SU-DHL-6 (cell line): ENCODE results near the gene MFAP3L.

Source experiments
- H2AFZ ChIP-seq: fragments of 200-600 bp; sonication (generic); 2 replicates; pipeline ENCODE4 v1.6.1; 2014; ENCODE audit warnings: low read depth, mild to moderate bottlenecking, moderate library complexity, mixed read lengths, antibody characterized with exemption, low read length; ENCODE audit not compliant: severe bottlenecking
- H3F3A ChIP-seq: fragments of 200-600 bp; shearing (Covaris generic); 2 replicates; pipeline ENCODE4 v1.6.0; 2016; ENCODE audit warnings: antibody characterized with exemption, mild to moderate bottlenecking; ENCODE audit not compliant: insufficient read depth
- H3K27ac ChIP-seq: fragments of 200-600 bp; sonication (generic); 2 replicates; pipeline ENCODE4 v1.5.1; 2016; ENCODE audit warnings: low read depth, mild to moderate bottlenecking, low read length, moderate library complexity, mixed read lengths
- H3K27me3 ChIP-seq: fragments of 200-600 bp; sonication (generic), shearing (Covaris generic); 2 replicates; pipeline ENCODE4 v1.6.0; 2014; ENCODE audit warnings: mild to moderate bottlenecking, low read length
- H3K36me3 ChIP-seq: fragments of 200-600 bp; sonication (generic); 2 replicates; pipeline ENCODE4 v1.6.1; 2014; ENCODE audit warnings: mild to moderate bottlenecking, low read length, mixed read lengths
- H3K4me2 ChIP-seq: fragments of 300-600, 200-600 bp; shearing (Covaris generic), sonication (generic); 2 replicates; pipeline ENCODE4 v1.6.0; 2014; ENCODE audit warnings: low read length, low read depth, mild to moderate bottlenecking; ENCODE audit not compliant: poor library complexity, severe bottlenecking
- H3K4me3 ChIP-seq: fragments of 200-600 bp; sonication (generic); 2 replicates; pipeline ENCODE4 v1.5.1; 2014; ENCODE audit warnings: antibody characterized with exemption, low read length, mild to moderate bottlenecking, mixed read lengths; ENCODE audit not compliant: insufficient read depth, poor library complexity, severe bottlenecking
- H3K79me2 ChIP-seq: fragments of 200-600 bp; sonication (generic); 2 replicates; pipeline ENCODE4 v1.6.1; 2014; ENCODE audit warnings: mild to moderate bottlenecking, low read length, moderate library complexity; ENCODE audit not compliant: insufficient read depth
- H3K9ac ChIP-seq: fragments of 200-600 bp; sonication (generic); 2 replicates; pipeline ENCODE4 v1.7.0; 2014; ENCODE audit warnings: mild to moderate bottlenecking, low read length
- H3K9me2 ChIP-seq: fragments of 200-600 bp; sonication (generic); replicated peaks from 2 replicates; pipeline ENCODE4 v1.6.1; 2014; ENCODE audit warnings: low read length; ENCODE audit not compliant: insufficient read depth
- H3K9me3 ChIP-seq: fragments of 200-600 bp; sonication (generic); 2 replicates; pipeline ENCODE4 v1.6.1; 2014; ENCODE audit warnings: low read length, mixed read lengths; ENCODE audit not compliant: insufficient read depth
- H4K20me1 ChIP-seq: fragments of 200-600 bp; sonication (generic); 2 replicates; pipeline ENCODE4 v1.6.1; 2014; ENCODE audit warnings: low read depth, mild to moderate bottlenecking, antibody characterized with exemption, low read length, moderate library complexity, mixed read lengths
- CTCF ChIP-seq: fragments of 200-600 bp; sonication (generic); IDR thresholded peaks from one replicate; pipeline ENCODE4 v1.5.1; 2017; ENCODE audit warnings: antibody characterized with exemption, mild to moderate bottlenecking, low read length, moderate library complexity; ENCODE audit not compliant: insufficient read depth, poor library complexity, severe bottlenecking
- EZH2phosphoT487 ChIP-seq: fragments of 200-600 bp; sonication (generic), shearing (Covaris generic); conservative IDR thresholded peaks from 2 replicates; pipeline ENCODE4 v1.6.1; 2018; ENCODE audit warnings: mild to moderate bottlenecking, antibody characterized with exemption, low read length, moderate library complexity, mixed read lengths

MFAP3L gene

GRCh38 chr4:169955521-169955920 is 70.7 kb downstream of the MFAP3L start:
- H3K27me3 ChIP-seq, result no peaks in the 10 kb centered on the region
- H3K4me3 ChIP-seq, result no peak overlapping the region
- no peaks in the 10 kb centered on the region for H3K79me2 ChIP-seq
- no peak overlapping the region for H3K4me2 ChIP-seq
- H3K9ac ChIP-seq, result no peak overlapping the region
- H4K20me1 ChIP-seq, result no peaks in the 10 kb centered on the region
- TF ChIP-seq CTCF, result no peak
- TF ChIP-seq EZH2phosphoT487, result no peak
- H3K36me3 ChIP-seq, result no peaks in the 10 kb centered on the region
- H3K9me2 ChIP-seq, result no peaks in the 10 kb centered on the region
- no peak overlapping the region for H3K27ac ChIP-seq
- H2AFZ ChIP-seq, result no peak overlapping the region
- H3K9me3 ChIP-seq, result no peaks in the 10 kb centered on the region
- H3F3A ChIP-seq, result no peaks in the 10 kb centered on the region

GRCh38 chr4:169952236-169953002 is 73.8 kb downstream of the MFAP3L start:
- H3K79me2 ChIP-seq, result no peaks in the 10 kb centered on the region
- H3K36me3 ChIP-seq, result no peaks in the 10 kb centered on the region
- no peak overlapping the region for H3K4me3 ChIP-seq
- no peaks in the 10 kb centered on the region for H3K9me2 ChIP-seq
- no peaks in the 10 kb centered on the region for H3K27me3 ChIP-seq
- TF ChIP-seq EZH2phosphoT487 (no peak), CTCF (no peak)
- no peaks in the 10 kb centered on the region for H4K20me1 ChIP-seq
- H3F3A ChIP-seq, result no peaks in the 10 kb centered on the region
- no peak overlapping the region for H3K4me2 ChIP-seq
- no peak overlapping the region for H3K9ac ChIP-seq
- no peak overlapping the region for H2AFZ ChIP-seq
- no peaks in the 10 kb centered on the region for H3K9me3 ChIP-seq
- H3K27ac ChIP-seq, result no peak overlapping the region

- Histone ChIP-seq H3K79me2 (no peaks in the 10 kb centered on the region), H3K9me2 (no peaks in the 10 kb centered on the region), H4K20me1 (no peaks in the 10 kb centered on the region), H3K9me3 (no peaks in the 10 kb centered on the region), H3F3A (no peaks in the 10 kb centered on the region), H3K4me2 (no peak overlapping the region), H3K36me3 (no peaks in the 10 kb centered on the region), H2AFZ (no peak overlapping the region), H3K9ac (no peak overlapping the region), H3K4me3 (no peak overlapping the region), H3K27me3 (no peaks in the 10 kb centered on the region), H3K27ac (no peak overlapping the region)
- no peak for TF ChIP-seq EZH2phosphoT487
- TF ChIP-seq CTCF, result no peak
Measured at GRCh38 chr4:169948271-169948670, 77.9 kb downstream of the MFAP3L start.
